Measurements from ENCODE around the gene CREB5.
A peak's percentile ranks its signal among the peaks of the same experiment; 100 is the strongest.
"Not testable (repeated sequence)": the region's sequence is repeated elsewhere in the genome, so short reads cannot be mapped to it uniquely, and the experiment has no call there.

The CREB5 gene

GRCh38 chr7:28784171-28784902 is 372.0 kb downstream of the CREB5 start:
- peak; percentile 57 for DNase-seq (ENCODE audit: low spot score)

GRCh38 chr7:28785041-28785995 is 373.0 kb downstream of the CREB5 start:
- DNase-seq (ENCODE audit: low spot score) = no peak

GRCh38 chr7:28786156-28786555 is 373.8 kb downstream of the CREB5 start:
- DNase-seq (ENCODE audit: low spot score) = not testable (repeated sequence)

- no peak for DNase-seq (ENCODE audit: low spot score)
Observed at GRCh38 chr7:28787106-28787505, 374.8 kb downstream of the CREB5 start.

GRCh38 chr7:28790467-28790866 is 378.1 kb downstream of the CREB5 start:
- DNase-seq (ENCODE audit: low spot score) = no peak

- no peak for DNase-seq (ENCODE audit: low spot score)
Observed at GRCh38 chr7:28792858-28793257, 380.5 kb downstream of the CREB5 start.

GRCh38 chr7:28793381-28794085 is 381.2 kb downstream of the CREB5 start:
- DNase-seq (ENCODE audit: low spot score) = no peak

GRCh38 chr7:28798274-28798673 is 386.0 kb downstream of the CREB5 start:
- DNase-seq (ENCODE audit: low spot score) = no peak

GRCh38 chr7:28799619-28800018 is 387.3 kb downstream of the CREB5 start:
- DNase-seq (ENCODE audit: low spot score) = no peak

- DNase-seq (ENCODE audit: low spot score) = no peak
Observed at GRCh38 chr7:28800150-28800549, 387.8 kb downstream of the CREB5 start.

GRCh38 chr7:28802450-28802849 is 390.1 kb downstream of the CREB5 start:
- no peak for DNase-seq (ENCODE audit: low spot score)

GRCh38 chr7:28804157-28804556 is 391.8 kb downstream of the CREB5 start:
- no peak for DNase-seq (ENCODE audit: low spot score)

GRCh38 chr7:28804990-28805389 is 392.7 kb downstream of the CREB5 start:
- peak; percentile 83 for DNase-seq (ENCODE audit: low spot score)

- peak; percentile 76 for DNase-seq (ENCODE audit: low spot score)
Observed at GRCh38 chr7:28806841-28807240, 394.5 kb downstream of the CREB5 start.

- DNase-seq (ENCODE audit: low spot score) = no peak
Observed at GRCh38 chr7:28807396-28807994, 395.2 kb downstream of the CREB5 start.

- no peak for DNase-seq (ENCODE audit: low spot score)
Observed at GRCh38 chr7:28808796-28809533, 396.6 kb downstream of the CREB5 start.

- DNase-seq (ENCODE audit: low spot score) = no peak
Observed at GRCh38 chr7:28811008-28811407, 398.7 kb downstream of the CREB5 start.

- DNase-seq (ENCODE audit: low spot score) = no peak
Observed at GRCh38 chr7:28811701-28812430, 399.5 kb downstream of the CREB5 start.

- no peak for DNase-seq (ENCODE audit: low spot score)
Observed at GRCh38 chr7:28812616-28813015, 400.3 kb downstream of the CREB5 start.

GRCh38 chr7:28813243-28813962 is 401.1 kb downstream of the CREB5 start:
- no peak for DNase-seq (ENCODE audit: low spot score)
